T-helper 2 cell treated with Interferon-gamma antibody and Interleukin-4, amounts not matched to agents 5 μg/mL and 100 μg/mL, for 36 hours (primary cell): ENCODE data around the gene CRYGN.
A peak's percentile ranks its signal among the peaks of the same experiment; 100 is the strongest.

Source experiments
- DNase-seq: peaks from one replicate; pipeline ENCODE4 v3.0.0; 2021; ENCODE audit warnings: low spot score
- H3K27ac Mint-ChIP-seq: one replicate; pipeline ENCODE4 v1.8.0; 2021; ENCODE audit warnings: mild to moderate bottlenecking, mixed read lengths
- H3K27me3 Mint-ChIP-seq: one replicate; pipeline ENCODE4 v1.8.0; 2021; ENCODE audit warnings: low read depth, mixed read lengths
- H3K36me3 Mint-ChIP-seq: one replicate; pipeline ENCODE4 v1.8.0; 2021; ENCODE audit warnings: low read depth, mixed read lengths
- H3K4me1 Mint-ChIP-seq: one replicate; pipeline ENCODE4 v1.8.0; 2021; ENCODE audit warnings: low read depth, mixed read lengths
- H3K4me3 Mint-ChIP-seq: one replicate; pipeline ENCODE4 v1.8.0; 2022; ENCODE audit warnings: mild to moderate bottlenecking, moderate library complexity, mixed read lengths
- H3K9me3 Mint-ChIP-seq: one replicate; pipeline ENCODE4 v1.8.0; 2021; ENCODE audit warnings: mixed read lengths

CRYGN gene

GRCh38 chr7:151454305-151454704, 14.4 kb upstream of the CRYGN start:
- no peaks in the 10 kb centered on the region for H3K36me3 Mint-ChIP-seq
- peaks cover 11% of the 10 kb centered on the region for H3K4me1 Mint-ChIP-seq
- H3K27ac Mint-ChIP-seq: no peak overlapping the region
- no peak for DNase-seq
- no peak overlapping the region for H3K4me3 Mint-ChIP-seq
- no peaks in the 10 kb centered on the region for H3K9me3 Mint-ChIP-seq
- H3K27me3 Mint-ChIP-seq: peaks cover 8% of the 10 kb centered on the region

DNA sequence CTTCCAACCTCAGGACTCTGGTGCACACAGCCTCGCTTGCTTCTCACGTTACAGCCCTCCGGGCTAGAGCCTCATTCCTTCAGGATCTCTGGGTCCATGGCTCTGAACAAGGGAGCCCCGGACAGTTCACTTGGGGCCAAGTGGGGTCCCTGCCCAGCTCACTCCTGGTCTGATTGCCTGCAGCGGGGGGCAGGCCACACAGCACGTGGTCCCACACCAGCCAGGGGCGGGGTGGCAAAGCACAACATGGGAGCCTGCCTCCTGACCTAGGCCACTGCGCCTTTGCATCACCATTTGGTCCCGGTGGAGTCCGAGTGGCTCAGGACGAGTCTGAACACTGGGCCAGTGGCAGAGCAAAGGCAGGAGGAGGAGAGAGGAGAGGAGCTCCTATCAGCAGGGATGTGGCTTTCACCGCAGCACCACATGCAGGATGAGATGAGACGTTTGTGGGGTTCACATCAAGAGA, 13.4 kb upstream of the CRYGN start:
- Mint-ChIP-seq H3K27ac (no peak overlapping the region), H3K9me3 (no peaks in the 10 kb centered on the region), H3K4me1 (peaks cover 11% of the 10 kb centered on the region), H3K36me3 (no peaks in the 10 kb centered on the region), H3K4me3 (no peak overlapping the region), H3K27me3 (peaks cover 8% of the 10 kb centered on the region)
- DNase-seq: no peak

GRCh38 chr7:151452680-151453325, 12.9 kb upstream of the CRYGN start:
- no peak overlapping the region for H3K4me3 Mint-ChIP-seq
- H3K36me3 Mint-ChIP-seq: no peaks in the 10 kb centered on the region
- peaks cover 11% of the 10 kb centered on the region for H3K4me1 Mint-ChIP-seq
- H3K9me3 Mint-ChIP-seq: no peaks in the 10 kb centered on the region
- H3K27me3 Mint-ChIP-seq: peaks cover 7% of the 10 kb centered on the region
- no peak for DNase-seq
- no peak overlapping the region for H3K27ac Mint-ChIP-seq

- Mint-ChIP-seq H3K27ac (no peak overlapping the region), H3K4me3 (no peak overlapping the region), H3K27me3 (peaks cover 6% of the 10 kb centered on the region), H3K9me3 (no peaks in the 10 kb centered on the region), H3K36me3 (no peaks in the 10 kb centered on the region), H3K4me1 (peaks cover 9% of the 10 kb centered on the region)
- no peak for DNase-seq
Measured at GRCh38 chr7:151451626-151452571, 12.0 kb upstream of the CRYGN start.

DNA sequence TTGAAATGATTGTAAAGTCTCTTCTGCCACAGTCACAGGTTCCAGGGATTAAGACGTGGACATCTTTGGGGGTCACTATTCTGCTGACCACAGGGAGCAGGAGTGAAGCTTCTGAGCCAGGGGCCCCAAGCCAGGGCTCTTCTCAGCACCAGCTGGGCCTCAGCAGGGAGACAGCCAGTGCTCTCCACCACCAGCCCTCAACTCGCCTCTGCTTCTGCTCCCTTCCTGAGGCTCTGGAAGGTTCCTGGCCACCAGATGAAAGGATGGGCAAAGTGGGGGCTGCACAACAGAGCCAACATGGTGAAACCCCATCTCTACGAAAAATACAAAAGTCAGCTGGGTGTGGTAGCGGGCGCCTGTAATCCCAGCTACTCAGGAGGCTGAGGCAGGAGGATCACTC, 11.2 kb upstream of the CRYGN start:
- no peak overlapping the region for H3K4me3 Mint-ChIP-seq
- DNase-seq: no peak
- peaks cover 9% of the 10 kb centered on the region for H3K4me1 Mint-ChIP-seq
- no peak overlapping the region for H3K27ac Mint-ChIP-seq
- peaks cover 6% of the 10 kb centered on the region for H3K27me3 Mint-ChIP-seq
- no peaks in the 10 kb centered on the region for H3K9me3 Mint-ChIP-seq
- H3K36me3 Mint-ChIP-seq: no peaks in the 10 kb centered on the region

- Mint-ChIP-seq H3K27me3 (peaks cover 6% of the 10 kb centered on the region), H3K36me3 (no peaks in the 10 kb centered on the region), H3K4me3 (no peak overlapping the region), H3K27ac (no peak overlapping the region), H3K4me1 (peaks cover 7% of the 10 kb centered on the region), H3K9me3 (no peaks in the 10 kb centered on the region)
- DNase-seq: no peak
Measured at GRCh38 chr7:151449990-151450389, 10.0 kb upstream of the CRYGN start.

GRCh38 chr7:151448261-151449252, 8.6 kb upstream of the CRYGN start:
- H3K4me1 Mint-ChIP-seq: peaks cover 7% of the 10 kb centered on the region
- DNase-seq: peak; percentile 64
- H3K27me3 Mint-ChIP-seq: peaks cover 6% of the 10 kb centered on the region
- peak overlapping the region; percentile 54 for H3K4me3 Mint-ChIP-seq
- no peaks in the 10 kb centered on the region for H3K36me3 Mint-ChIP-seq
- H3K27ac Mint-ChIP-seq: no peak overlapping the region
- H3K9me3 Mint-ChIP-seq: no peaks in the 10 kb centered on the region

GRCh38 chr7:151447901-151448260, 7.9 kb upstream of the CRYGN start:
- peak overlapping the region; percentile 81 for H3K4me3 Mint-ChIP-seq
- peaks cover 6% of the 10 kb centered on the region for H3K27me3 Mint-ChIP-seq
- no peaks in the 10 kb centered on the region for H3K36me3 Mint-ChIP-seq
- H3K4me1 Mint-ChIP-seq: peaks cover 7% of the 10 kb centered on the region
- no peak for DNase-seq
- H3K27ac Mint-ChIP-seq: peak overlapping the region; percentile 60
- H3K9me3 Mint-ChIP-seq: no peaks in the 10 kb centered on the region

- peaks cover 10% of the 10 kb centered on the region for H3K4me1 Mint-ChIP-seq
- peaks cover 6% of the 10 kb centered on the region for H3K27me3 Mint-ChIP-seq
- no peak overlapping the region for H3K27ac Mint-ChIP-seq
- no peaks in the 10 kb centered on the region for H3K9me3 Mint-ChIP-seq
- no peaks in the 10 kb centered on the region for H3K36me3 Mint-ChIP-seq
- H3K4me3 Mint-ChIP-seq: no peak overlapping the region
- DNase-seq: no peak
Measured at GRCh38 chr7:151447312-151447711, 7.4 kb upstream of the CRYGN start.

GRCh38 chr7:151446412-151446811, 6.5 kb upstream of the CRYGN start:
- DNase-seq: no peak
- H3K4me1 Mint-ChIP-seq: peaks cover 13% of the 10 kb centered on the region
- no peaks in the 10 kb centered on the region for H3K36me3 Mint-ChIP-seq
- H3K27ac Mint-ChIP-seq: peak overlapping the region; percentile 9
- peaks cover 6% of the 10 kb centered on the region for H3K27me3 Mint-ChIP-seq
- no peaks in the 10 kb centered on the region for H3K9me3 Mint-ChIP-seq
- H3K4me3 Mint-ChIP-seq: no peak overlapping the region

GRCh38 chr7:151444632-151445031, 4.7 kb upstream of the CRYGN start:
- peaks cover 24% of the 10 kb centered on the region for H3K4me1 Mint-ChIP-seq
- H3K27ac Mint-ChIP-seq: no peak overlapping the region
- H3K36me3 Mint-ChIP-seq: no peaks in the 10 kb centered on the region
- peaks cover 2% of the 10 kb centered on the region for H3K27me3 Mint-ChIP-seq
- DNase-seq: no peak
- no peak overlapping the region for H3K4me3 Mint-ChIP-seq
- H3K9me3 Mint-ChIP-seq: no peaks in the 10 kb centered on the region

- H3K27me3 Mint-ChIP-seq: no peaks in the 10 kb centered on the region
- peaks cover 21% of the 10 kb centered on the region for H3K4me1 Mint-ChIP-seq
- no peaks in the 10 kb centered on the region for H3K36me3 Mint-ChIP-seq
- no peak for DNase-seq
- H3K4me3 Mint-ChIP-seq: no peak overlapping the region
- H3K27ac Mint-ChIP-seq: no peak overlapping the region
- H3K9me3 Mint-ChIP-seq: no peaks in the 10 kb centered on the region
Measured at GRCh38 chr7:151442776-151443496, 3.0 kb upstream of the CRYGN start.

GRCh38 chr7:151440799-151441445, 981 bp upstream of the CRYGN start:
- H3K27me3 Mint-ChIP-seq: no peaks in the 10 kb centered on the region
- no peaks in the 10 kb centered on the region for H3K9me3 Mint-ChIP-seq
- no peaks in the 10 kb centered on the region for H3K36me3 Mint-ChIP-seq
- DNase-seq: no peak
- peak overlapping the region; percentile 29 for H3K4me3 Mint-ChIP-seq
- peak overlapping the region; percentile 7 for H3K27ac Mint-ChIP-seq
- peaks cover 19% of the 10 kb centered on the region for H3K4me1 Mint-ChIP-seq
